Activated CD8-positive, alpha-beta memory T cell treated with anti-CD3 and anti-CD28 coated beads, Interleukin-2, amount 10 ng/mL, durations not matched to agents 7 days and 5 days (primary cell): ENCODE results near the gene PAPSS2. TPM values are rescaled to one million over a fixed set of nuclear protein-coding genes. Genes with fewer than 3 reads are reported as not detected.
"Not testable (repeated sequence)": the region's sequence is repeated elsewhere in the genome, so short reads cannot be mapped to it uniquely, and the experiment has no call there.

ENCODE experiments used
- ATAC-seq: fragments of 150-1000 bp; cut with Tn5 transposase; one replicate; pipeline ENCODE4 v1.10.0; 2021; ENCODE audit warnings: moderate library complexity
- CTCF ChIA-PET: fragments of 350-600 bp; sonication (Branson Sonifier 250); formaldehyde crosslinking; loops from one replicate; lab custom pipeline; 2021; ENCODE audit warnings: antibody characterized with exemption; lab: Charles Lee
- DNase-seq: peaks from one replicate; pipeline ENCODE4 v3.0.0-alpha.2; 2020
- H3K27ac Mint-ChIP-seq: one replicate; pipeline ENCODE4 v1.8.0; 2021; ENCODE audit warnings: mild to moderate bottlenecking, mixed read lengths
- H3K27me3 Mint-ChIP-seq: one replicate; pipeline ENCODE4 v1.8.0; 2021; ENCODE audit warnings: mixed read lengths
- H3K36me3 Mint-ChIP-seq: one replicate; pipeline ENCODE4 v1.8.0; 2021; ENCODE audit warnings: mild to moderate bottlenecking, mixed read lengths
- H3K4me1 Mint-ChIP-seq: one replicate; pipeline ENCODE4 v1.8.0; 2021; ENCODE audit warnings: mixed read lengths
- H3K4me3 Mint-ChIP-seq: one replicate; pipeline ENCODE4 v1.8.0; 2021; ENCODE audit warnings: mild to moderate bottlenecking, moderate library complexity, mixed read lengths
- H3K9me3 Mint-ChIP-seq: one replicate; pipeline ENCODE4 v1.8.0; 2022; ENCODE audit warnings: low read depth, mixed read lengths
- total RNA-seq, 2 experiments: library from RNA; stranded (reverse); gene quantifications; one replicate each; pipeline ENCODE4 v1.2.3, GENCODE V29; 2021

The PAPSS2 gene
- total RNA-seq, result under 1 TPM; 0.06 to 0.07 TPM

DNA sequence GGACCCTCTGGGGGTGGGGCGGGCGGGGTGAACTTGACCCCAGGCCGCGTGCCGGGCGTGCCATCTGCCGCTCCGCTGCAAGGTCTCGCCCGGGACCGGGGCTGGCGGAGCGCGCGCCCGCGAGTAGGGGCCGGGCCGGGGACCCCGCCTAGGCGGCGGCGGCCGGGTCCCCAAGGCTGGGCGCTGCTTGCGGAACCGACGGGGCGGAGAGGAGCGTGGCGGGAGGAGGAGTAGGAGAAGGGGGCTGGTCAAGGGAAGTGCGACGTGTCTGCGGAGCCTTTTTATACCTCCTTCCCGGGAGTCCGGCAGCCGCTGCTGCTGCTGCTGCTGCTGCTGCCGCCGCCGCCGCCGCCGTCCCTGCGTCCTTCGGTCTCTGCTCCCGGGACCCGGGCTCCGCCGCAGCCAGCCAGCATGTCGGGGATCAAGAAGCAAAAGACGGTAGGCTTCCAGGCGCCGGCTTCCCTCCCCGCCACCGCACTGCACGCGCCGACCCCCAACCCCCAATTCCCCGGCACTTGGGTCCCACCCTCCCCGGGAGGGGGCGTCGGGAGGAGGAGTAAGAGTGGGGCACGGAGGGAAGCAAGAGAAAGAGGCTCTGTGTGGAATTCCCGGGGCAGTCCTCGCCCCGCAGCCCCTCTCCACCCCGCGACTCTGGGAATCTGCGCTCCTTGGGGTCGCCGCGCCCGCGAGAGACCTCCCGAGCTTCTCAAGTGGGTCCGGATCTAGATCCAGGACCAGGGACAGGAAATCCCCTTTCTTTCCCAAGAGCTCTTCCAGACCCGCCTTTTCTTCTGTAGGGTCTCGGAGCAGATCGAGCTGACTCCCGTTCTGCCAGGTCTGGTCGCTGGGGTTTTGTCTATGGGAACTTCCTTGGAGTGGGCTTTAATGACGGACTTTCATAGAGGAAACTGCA lies at the start of gene PAPSS2:
Gene PAPSS2 (plus strand): TSS at position 308 of the 913 bp plus-strand sequence. CDS start 104 bp downstream, at position 412.
- peak within 1 kb of the TSS; percentile 64 for H3K4me3 Mint-ChIP-seq
- no peaks in the 10 kb centered on the region for H3K9me3 Mint-ChIP-seq
- H3K27me3 Mint-ChIP-seq, result peaks cover 57% of the 10 kb centered on the region
- H3K4me1 Mint-ChIP-seq, result peaks cover 5% of the 10 kb centered on the region
- DNase-seq (no peak), ATAC-seq (peak; percentile 54)
- no peak within 1 kb of the TSS for H3K27ac Mint-ChIP-seq
- H3K36me3 Mint-ChIP-seq, result no peaks in the 10 kb centered on the region
- CTCF ChIA-PET, result interaction anchor here (0.7 to 1.0 kb wide), 2 partner anchors 72 to 73 kb away, joined by 3 to 6 read pairs; no protein-coding TSS in a partner anchor

DNA sequence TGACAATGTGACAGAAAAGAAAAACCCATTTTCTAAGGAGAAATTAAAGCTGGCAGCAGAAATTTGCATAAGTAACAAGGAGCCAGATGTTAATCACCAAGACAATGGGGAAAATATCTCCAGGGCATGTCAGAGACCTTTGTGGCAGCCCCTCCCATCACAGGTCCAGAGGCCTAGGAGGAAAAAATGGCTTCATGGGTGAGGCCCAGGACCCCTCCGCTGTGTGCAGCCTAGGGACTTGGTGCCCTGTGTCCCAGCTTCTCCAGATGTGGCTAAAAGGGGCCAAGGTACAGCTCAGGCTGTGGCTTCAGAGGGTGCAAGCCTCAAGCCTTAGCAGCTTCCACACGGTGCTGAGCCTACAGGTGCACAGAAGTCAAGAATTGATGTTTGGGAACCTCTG lies 48.3 kb upstream of the PAPSS2 start:
- H3K27me3 Mint-ChIP-seq, H3K27ac Mint-ChIP-seq, H3K36me3 Mint-ChIP-seq, H3K4me3 Mint-ChIP-seq, ATAC-seq, H3K9me3 Mint-ChIP-seq, H3K4me1 Mint-ChIP-seq, CTCF ChIA-PET, DNase-seq: not testable (repeated sequence)

DNA sequence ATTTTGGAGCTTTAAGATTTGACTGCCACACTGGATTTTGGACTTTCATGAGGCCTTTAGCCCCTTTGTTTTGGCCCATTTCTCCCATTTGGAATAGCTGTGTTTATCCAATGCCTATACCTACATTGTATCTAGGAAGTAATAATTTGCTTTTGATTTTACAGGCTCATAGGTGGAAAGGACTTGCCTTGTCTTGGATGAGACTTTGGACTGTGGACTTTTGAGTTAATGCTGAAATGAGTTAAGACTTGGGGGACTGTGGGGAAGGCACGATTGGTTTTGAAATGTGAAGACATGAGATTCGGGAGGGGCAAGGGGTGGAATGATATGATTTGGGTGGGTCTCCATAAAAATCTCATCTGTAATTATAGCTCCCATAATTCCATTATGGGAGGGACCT lies 47.6 kb upstream of the PAPSS2 start:
- ATAC-seq, result no peak
- CTCF ChIA-PET, result no interaction called here

DNA sequence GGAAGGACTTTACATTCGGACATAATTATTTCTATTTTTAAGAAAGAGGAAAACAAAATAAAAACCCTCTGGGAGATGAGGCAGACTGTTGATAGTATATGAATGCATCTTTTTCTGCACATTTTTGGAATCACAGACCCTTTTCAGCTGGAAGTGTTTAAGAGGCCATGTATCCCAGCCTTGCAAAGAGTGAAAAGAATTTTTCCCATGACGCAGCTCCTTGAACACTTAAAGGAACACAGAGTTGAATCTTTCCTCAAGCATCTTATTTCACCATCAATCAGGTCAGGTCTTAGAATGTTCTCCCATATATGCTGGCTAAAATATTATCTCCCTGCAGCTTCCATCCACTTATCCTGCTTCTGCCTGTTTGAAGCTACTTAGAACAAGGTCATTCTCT lies 45.9 kb upstream of the PAPSS2 start:
- Mint-ChIP-seq H3K4me3 (no peak overlapping the region), H3K27ac (no peak overlapping the region), H3K9me3 (peaks cover 5% of the 10 kb centered on the region), H3K4me1 (no peaks in the 10 kb centered on the region), H3K27me3 (peaks cover 18% of the 10 kb centered on the region), H3K36me3 (no peaks in the 10 kb centered on the region)
- ATAC-seq (no peak), DNase-seq (no peak)
- CTCF ChIA-PET, result no interaction called here

More for the DNA sequence above, 47.6 kb upstream of the PAPSS2 start:
- no peak overlapping the region for H3K4me3 Mint-ChIP-seq
- no peaks in the 10 kb centered on the region for H3K36me3 Mint-ChIP-seq
- no peaks in the 10 kb centered on the region for H3K4me1 Mint-ChIP-seq
- no peak for DNase-seq
- no peak overlapping the region for H3K27ac Mint-ChIP-seq
- peaks cover 7% of the 10 kb centered on the region for H3K27me3 Mint-ChIP-seq
- H3K9me3 Mint-ChIP-seq, result peaks cover 5% of the 10 kb centered on the region

DNA sequence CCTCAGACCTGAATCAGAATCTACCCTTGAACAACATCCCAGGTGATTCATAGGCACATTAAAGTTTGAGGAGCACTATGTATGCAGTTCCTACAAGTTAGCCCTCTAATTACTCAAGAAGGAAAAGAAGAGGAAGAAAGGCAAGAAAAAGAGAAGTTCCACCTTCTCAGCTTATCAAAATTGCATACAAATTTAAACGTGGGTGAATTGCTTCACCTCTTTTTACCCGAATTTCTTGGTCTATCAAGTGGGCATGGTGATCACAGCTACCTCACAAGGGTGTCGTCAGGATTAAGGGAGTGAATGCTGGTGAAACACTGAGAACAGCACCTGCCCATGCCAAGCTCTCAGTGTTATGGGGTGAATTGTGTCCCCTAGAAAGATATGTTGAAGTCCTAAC lies 43.8 kb upstream of the PAPSS2 start:
- Mint-ChIP-seq H3K27ac (no peak overlapping the region), H3K27me3 (peaks cover 30% of the 10 kb centered on the region), H3K4me3 (no peak overlapping the region), H3K4me1 (no peaks in the 10 kb centered on the region), H3K36me3 (no peaks in the 10 kb centered on the region), H3K9me3 (peaks cover 2% of the 10 kb centered on the region)
- DNase-seq, result no peak
- CTCF ChIA-PET, result no interaction called here
- no peak for ATAC-seq

DNA sequence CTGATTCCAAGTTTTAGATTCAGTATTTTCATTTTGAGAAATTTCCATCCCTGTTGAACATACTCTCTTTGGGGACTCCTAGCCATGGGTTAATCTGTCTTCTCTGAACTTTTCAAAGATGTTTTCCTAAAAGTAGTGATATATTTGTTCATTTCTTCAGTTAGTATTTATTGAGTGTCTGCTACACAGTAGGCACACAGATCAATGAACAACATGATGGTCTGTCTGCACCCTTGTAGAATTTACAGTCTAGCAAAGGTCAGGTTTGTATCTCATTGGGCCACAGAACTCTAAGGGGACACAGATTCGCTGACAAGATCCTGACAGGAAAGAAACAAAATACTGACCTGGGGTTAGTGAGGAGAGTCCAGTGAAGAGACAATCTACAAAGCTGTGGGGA lies 42.2 kb upstream of the PAPSS2 start:
- no peak overlapping the region for H3K4me3 Mint-ChIP-seq
- peaks cover 5% of the 10 kb centered on the region for H3K4me1 Mint-ChIP-seq
- peaks cover 33% of the 10 kb centered on the region for H3K27me3 Mint-ChIP-seq
- ATAC-seq (no peak), DNase-seq (no peak)
- H3K27ac Mint-ChIP-seq, result no peak overlapping the region
- H3K9me3 Mint-ChIP-seq, result no peaks in the 10 kb centered on the region
- CTCF ChIA-PET, result no interaction called here
- no peaks in the 10 kb centered on the region for H3K36me3 Mint-ChIP-seq

DNA sequence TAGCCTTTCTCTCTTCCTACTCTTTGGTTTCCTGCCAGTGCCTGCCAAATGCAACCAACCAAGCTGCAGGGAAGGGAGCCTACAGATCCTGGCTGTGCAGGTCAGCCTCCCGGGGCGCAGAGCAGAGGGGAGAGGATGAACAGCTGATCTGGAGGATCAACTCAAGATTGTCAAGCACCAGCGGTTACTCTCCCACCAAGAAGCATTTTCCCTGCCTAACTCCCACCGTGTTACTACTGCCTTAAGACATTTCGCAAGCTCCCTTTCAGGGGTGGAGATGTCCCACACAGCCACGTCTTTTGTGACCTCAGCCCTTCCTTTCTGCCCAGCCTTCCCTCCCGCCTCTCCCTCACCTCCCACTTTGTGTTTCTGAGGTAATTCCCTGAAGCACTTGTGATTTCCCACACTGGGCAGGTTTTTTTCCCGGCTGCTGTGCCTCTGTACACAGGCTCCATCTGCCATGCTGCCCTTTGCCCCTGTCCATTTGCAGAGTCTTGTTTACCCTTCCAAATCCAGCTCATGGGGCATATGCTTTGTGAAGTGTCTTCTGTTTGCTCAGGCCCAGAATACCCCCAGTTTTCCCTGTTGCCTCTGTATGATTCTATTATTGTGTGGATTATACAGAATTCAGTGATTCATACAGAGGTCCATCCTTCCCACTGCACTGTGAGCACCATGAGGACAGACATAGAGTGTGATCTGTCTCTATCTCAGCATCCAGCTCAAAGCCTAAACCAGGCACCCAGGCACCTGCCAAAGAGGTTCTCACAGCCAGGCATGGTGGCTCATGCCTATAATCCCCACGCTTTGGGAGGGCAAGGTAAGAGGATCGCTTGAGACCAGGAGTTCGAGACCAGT lies 40.9 kb upstream of the PAPSS2 start:
- Mint-ChIP-seq H3K4me3 (no peak overlapping the region), H3K27me3 (peaks cover 33% of the 10 kb centered on the region), H3K9me3 (no peaks in the 10 kb centered on the region), H3K4me1 (peaks cover 7% of the 10 kb centered on the region), H3K36me3 (no peaks in the 10 kb centered on the region), H3K27ac (no peak overlapping the region)
- DNase-seq (no peak), ATAC-seq (no peak)
- CTCF ChIA-PET, result no interaction called here

DNA sequence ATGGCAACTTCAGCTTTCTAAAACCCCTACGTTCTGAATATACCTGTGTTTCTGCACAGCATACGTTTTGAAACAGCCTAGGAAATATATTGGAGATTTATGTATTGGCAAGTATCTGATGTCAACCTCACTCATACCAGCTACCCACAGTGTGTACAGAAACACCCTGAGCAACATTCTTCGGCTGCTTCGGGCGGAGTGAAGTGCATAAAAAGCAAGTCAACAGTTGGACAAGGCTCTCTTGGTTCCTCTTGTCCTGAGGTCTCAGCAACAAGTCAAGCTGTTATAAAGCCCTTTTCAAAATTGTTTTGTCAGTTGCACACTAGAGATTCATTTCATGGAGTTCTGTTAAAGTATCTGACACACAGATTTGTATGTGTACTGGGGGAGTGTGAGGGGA lies 40.0 kb upstream of the PAPSS2 start:
- Mint-ChIP-seq H3K9me3 (no peaks in the 10 kb centered on the region), H3K4me1 (peaks cover 7% of the 10 kb centered on the region), H3K27ac (no peak overlapping the region), H3K4me3 (no peak overlapping the region), H3K27me3 (peaks cover 34% of the 10 kb centered on the region), H3K36me3 (no peaks in the 10 kb centered on the region)
- ATAC-seq (no peak), DNase-seq (no peak)
- CTCF ChIA-PET, result no interaction called here

DNA sequence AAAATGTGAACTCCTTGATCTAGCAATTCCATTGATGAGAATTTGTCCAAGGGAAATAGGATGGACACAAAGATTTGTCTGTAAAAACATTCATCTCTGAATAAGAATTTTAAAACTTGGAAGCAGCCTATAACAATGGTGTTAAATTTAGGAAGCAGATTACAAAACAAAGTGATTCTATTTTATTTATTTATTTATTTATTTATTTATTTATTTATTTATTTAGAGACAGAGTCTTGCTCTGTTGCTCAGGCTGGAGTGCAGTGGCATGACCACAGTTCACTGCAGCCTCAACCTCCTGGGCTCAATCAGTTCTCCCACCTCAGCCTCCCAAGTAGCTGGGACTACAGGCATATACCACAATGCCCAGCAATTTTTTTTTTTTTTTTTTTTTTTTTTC lies 38.2 kb upstream of the PAPSS2 start:
- ATAC-seq, H3K4me3 Mint-ChIP-seq, H3K27ac Mint-ChIP-seq, CTCF ChIA-PET, H3K4me1 Mint-ChIP-seq, H3K36me3 Mint-ChIP-seq, DNase-seq, H3K9me3 Mint-ChIP-seq: not testable (repeated sequence)
- H3K27me3 Mint-ChIP-seq, result peaks cover 36% of the 10 kb centered on the region

DNA sequence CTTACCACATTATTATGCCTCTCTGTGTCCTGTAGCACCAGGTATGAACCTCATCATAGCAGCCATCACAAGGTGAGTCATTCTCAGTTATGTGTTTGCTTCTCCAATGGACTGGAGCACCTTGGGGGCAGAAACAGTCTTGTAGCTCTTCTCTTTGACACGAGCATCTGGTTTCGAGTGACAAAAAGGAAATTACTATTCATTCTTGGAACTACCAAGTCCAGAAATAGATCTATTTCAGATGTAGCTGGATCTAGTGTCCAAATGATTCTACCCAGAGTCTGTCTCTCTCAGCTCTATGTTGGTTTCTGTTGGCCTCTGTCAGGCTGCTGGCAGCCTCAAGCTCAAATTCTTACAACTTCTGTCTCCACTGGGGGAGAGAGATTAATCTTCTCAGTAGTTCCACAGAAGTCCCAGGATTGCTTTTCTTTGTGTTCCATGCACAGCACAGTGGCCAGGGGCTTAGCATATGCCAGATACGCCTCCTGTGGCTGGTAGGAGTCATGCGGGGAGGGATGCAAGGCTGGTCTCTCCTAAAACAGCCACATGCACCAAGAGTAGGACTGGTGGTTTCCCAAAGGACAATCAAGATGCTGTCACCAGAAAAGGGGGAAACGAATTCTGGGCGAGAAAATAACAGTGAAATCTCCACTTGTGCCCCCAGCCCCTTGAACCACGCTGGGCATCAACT lies 37.2 kb upstream of the PAPSS2 start:
- Mint-ChIP-seq H3K36me3 (no peaks in the 10 kb centered on the region), H3K27me3 (peaks cover 27% of the 10 kb centered on the region), H3K4me1 (peaks cover 7% of the 10 kb centered on the region), H3K27ac (no peak overlapping the region), H3K9me3 (no peaks in the 10 kb centered on the region), H3K4me3 (no peak overlapping the region)
- ATAC-seq (no peak), DNase-seq (no peak)
- CTCF ChIA-PET, result interaction anchor here (0.7 kb wide), 1 partner anchor 75 kb away, joined by 3 read pairs; no protein-coding TSS in a partner anchor

DNA sequence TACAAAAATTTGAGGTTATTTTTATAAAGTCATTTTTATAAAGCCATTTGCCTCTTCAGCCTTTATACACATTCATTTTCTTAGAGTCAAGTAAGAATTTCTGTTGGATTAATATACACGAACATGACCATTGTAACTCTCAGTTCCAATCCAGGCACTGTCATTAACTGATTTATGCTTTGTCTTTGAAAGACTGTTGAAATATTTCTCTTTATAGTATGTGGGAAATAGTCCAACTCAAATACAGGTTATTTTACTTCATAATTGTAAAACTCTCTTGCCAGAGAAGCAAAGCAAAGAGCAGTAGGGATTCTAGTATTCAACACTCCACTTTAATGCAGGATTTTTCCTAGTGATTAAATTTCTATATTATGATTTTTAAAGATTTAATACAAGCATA lies 36.5 kb upstream of the PAPSS2 start:
- no peak overlapping the region for H3K27ac Mint-ChIP-seq

DNA sequence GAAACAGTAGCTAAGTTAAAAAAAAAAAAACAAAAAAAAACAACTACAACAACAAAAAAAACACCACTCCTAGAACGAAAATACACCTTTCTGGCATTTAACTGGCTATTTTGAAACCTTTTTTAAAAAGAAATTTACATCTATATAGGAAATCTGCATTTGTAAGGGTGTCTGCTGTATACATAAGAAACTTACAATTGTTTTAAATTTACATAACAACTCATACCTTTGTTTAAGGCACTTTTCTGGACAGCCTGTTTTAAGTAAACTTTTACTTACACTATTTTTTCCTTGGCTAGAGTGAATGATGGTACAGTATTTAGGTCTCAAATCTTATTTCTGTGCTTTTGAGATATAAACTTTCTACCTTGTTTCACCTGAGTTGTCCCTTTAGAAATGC lies 34.0 kb upstream of the PAPSS2 start:
- no peaks in the 10 kb centered on the region for H3K36me3 Mint-ChIP-seq
- peaks cover 7% of the 10 kb centered on the region for H3K4me1 Mint-ChIP-seq
- H3K27ac Mint-ChIP-seq, result no peak overlapping the region
- H3K27me3 Mint-ChIP-seq, result peaks cover 10% of the 10 kb centered on the region
- no peak overlapping the region for H3K4me3 Mint-ChIP-seq
- DNase-seq (no peak), ATAC-seq (no peak)
- H3K9me3 Mint-ChIP-seq, result no peaks in the 10 kb centered on the region
- CTCF ChIA-PET, result interaction anchor here (1.3 kb wide), 1 partner anchor 20 kb away, joined by 3 read pairs; no protein-coding TSS in a partner anchor

More for the DNA sequence above, 36.5 kb upstream of the PAPSS2 start:
- CTCF ChIA-PET, result interaction anchor here (0.7 kb wide), 1 partner anchor 994 kb away, joined by 3 read pairs; no protein-coding TSS in a partner anchor
- Mint-ChIP-seq H3K27me3 (peaks cover 20% of the 10 kb centered on the region), H3K36me3 (no peaks in the 10 kb centered on the region), H3K4me3 (no peak overlapping the region), H3K9me3 (no peaks in the 10 kb centered on the region), H3K4me1 (peaks cover 7% of the 10 kb centered on the region)
- ATAC-seq, result no peak
- no peak for DNase-seq

DNA sequence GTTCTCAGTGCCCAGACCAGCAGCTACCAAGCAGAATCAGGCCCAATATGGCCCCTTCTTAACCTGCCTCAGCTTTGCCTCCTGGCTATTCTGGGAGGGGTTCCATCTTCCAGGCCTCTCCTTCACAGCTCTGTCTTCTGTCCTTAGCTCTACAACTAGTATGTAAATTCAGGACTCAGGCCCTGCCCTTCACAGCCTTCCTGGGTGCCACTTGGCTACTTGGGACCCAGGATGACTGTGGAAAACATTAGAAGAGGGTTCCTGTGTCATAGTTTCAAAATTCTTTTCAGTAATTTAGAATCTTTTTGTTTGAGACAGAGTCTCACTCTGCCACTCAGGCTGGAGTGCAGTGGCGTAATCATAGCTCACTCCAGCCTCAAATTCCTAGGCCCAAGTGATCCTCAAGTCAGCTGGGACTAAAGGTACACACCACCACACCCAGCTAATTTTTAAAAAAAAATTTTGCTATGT lies 33.2 kb upstream of the PAPSS2 start:
- CTCF ChIA-PET, result no interaction called here
- Mint-ChIP-seq H3K4me3 (no peak overlapping the region), H3K9me3 (no peaks in the 10 kb centered on the region)

More for the DNA sequence above, 33.2 kb upstream of the PAPSS2 start:
- no peak for ATAC-seq
- H3K36me3 Mint-ChIP-seq, result no peaks in the 10 kb centered on the region
- no peak for DNase-seq
- H3K27ac Mint-ChIP-seq, result no peak overlapping the region
- peaks cover 7% of the 10 kb centered on the region for H3K4me1 Mint-ChIP-seq
- peaks cover 5% of the 10 kb centered on the region for H3K27me3 Mint-ChIP-seq
